Skeletal muscle satellite cell (primary cell): ENCODE measurements around the gene TARDBP. TPM values are rescaled to one million over a fixed set of nuclear protein-coding genes. Genes with fewer than 3 reads are reported as not detected.

Source experiments
- H3K27me3 ChIP-seq: 2 replicates; pipeline ENCODE4 v1.7.0; 2013; ENCODE audit warnings: low read length; ENCODE audit not compliant: control insufficient read depth, insufficient read depth
- H3K36me3 ChIP-seq: 2 replicates; pipeline ENCODE4 v1.7.0; 2013; ENCODE audit warnings: mild to moderate bottlenecking, control low read depth, low read length; ENCODE audit not compliant: insufficient read depth
- H3K4me1 ChIP-seq: 2 replicates; pipeline ENCODE4 v1.7.0; 2013; ENCODE audit warnings: low read length; ENCODE audit not compliant: control insufficient read depth, insufficient read depth
- H3K4me2 ChIP-seq: 2 replicates; pipeline ENCODE4 v1.7.0; 2013; ENCODE audit warnings: mild to moderate bottlenecking, low read length
- H3K4me3 ChIP-seq: 2 replicates; pipeline ENCODE4 v1.7.0; 2013; ENCODE audit warnings: low read length
- H3K9ac ChIP-seq: 2 replicates; pipeline ENCODE4 v1.7.0; 2013; ENCODE audit warnings: mild to moderate bottlenecking, low read depth, low read length, moderate library complexity
- H3K9me3 ChIP-seq: replicated peaks from 2 replicates; pipeline ENCODE4 v1.7.0; 2013; ENCODE audit warnings: mild to moderate bottlenecking, control low read depth, low read length
- total RNA-seq: library from RNA; depleted of rRNA; stranded (reverse); fragments of >200 nt; gene quantifications from 2 replicates; pipeline ENCODE4 v1.2.3, GENCODE V29; 2012; rRNA removed

Gene TARDBP
- 69.2 and 71.7 TPM in 2 replicates for total RNA-seq

DNA sequence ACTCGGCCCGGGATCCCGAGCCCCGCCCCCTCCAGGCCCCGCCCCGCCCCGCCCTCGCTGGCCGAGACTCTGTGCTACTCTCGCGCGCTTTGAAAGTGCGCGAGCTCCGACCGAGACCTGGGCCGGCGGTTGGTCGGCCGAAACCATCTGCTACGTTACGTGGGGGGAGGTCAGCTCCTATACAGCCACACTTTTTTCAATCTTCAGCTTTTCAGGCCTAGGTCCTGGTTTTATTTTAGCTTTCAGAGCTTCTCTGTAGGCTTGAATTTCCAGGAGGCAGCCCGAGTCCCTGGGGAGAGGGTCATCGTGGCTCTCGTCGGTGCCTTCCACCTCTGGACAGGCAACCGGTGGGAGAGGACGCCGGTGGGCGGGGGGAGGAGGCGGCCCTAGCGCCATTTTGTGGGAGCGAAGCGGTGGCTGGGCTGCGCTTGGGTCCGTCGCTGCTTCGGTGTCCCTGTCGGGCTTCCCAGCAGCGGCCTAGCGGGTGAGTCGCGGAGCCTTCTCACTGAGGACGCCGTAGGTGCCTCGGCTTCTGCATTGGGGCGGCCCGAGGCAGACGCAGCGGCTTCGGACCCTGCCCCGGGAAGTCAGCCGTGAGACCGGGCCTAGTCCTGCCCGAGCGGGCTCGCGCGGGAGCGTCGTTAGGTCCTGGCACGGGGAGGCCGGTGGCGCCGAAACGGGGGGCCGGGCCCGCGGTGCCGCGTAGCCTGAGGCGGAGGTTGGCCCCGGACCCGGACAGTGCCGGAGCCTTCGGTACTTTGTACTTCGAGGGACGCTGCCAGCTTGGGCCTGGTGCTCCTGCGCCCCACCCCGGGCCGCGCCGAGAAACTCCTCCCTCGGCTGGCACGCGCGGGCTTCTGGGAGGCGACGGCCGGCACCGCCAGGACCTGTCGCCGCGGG lies at the start of gene TARDBP:
Gene TARDBP, plus strand, starts transcription at position 395 of the 900 bp plus-strand sequence. CDS start 1,074 bp downstream, outside the sequence.
- peak within 1 kb of the TSS; percentile 94 for H3K4me2 ChIP-seq
- H3K9me3 ChIP-seq: no peaks in the 10 kb centered on the region
- H3K4me3 ChIP-seq: peak within 1 kb of the TSS; percentile 98
- H3K4me1 ChIP-seq: peaks cover 18% of the 10 kb centered on the region
- peak within 1 kb of the TSS; percentile 98 for H3K9ac ChIP-seq
- H3K36me3 ChIP-seq: peaks cover 32% of the 10 kb centered on the region
- H3K27me3 ChIP-seq: no peaks in the 10 kb centered on the region

GRCh38 chr1:10965546-10966226 lies 46.8 kb upstream of the TARDBP start:
- peaks cover 3% of the 10 kb centered on the region for H3K4me1 ChIP-seq

GRCh38 chr1:10967090-10967489 lies 45.4 kb upstream of the TARDBP start:
- Histone ChIP-seq H3K9me3 (no peaks in the 10 kb centered on the region), H3K4me1 (peaks cover 3% of the 10 kb centered on the region), H3K9ac (no peak overlapping the region), H3K4me3 (no peak overlapping the region), H3K36me3 (no peaks in the 10 kb centered on the region), H3K27me3 (peaks cover 54% of the 10 kb centered on the region), H3K4me2 (no peak overlapping the region)

More at GRCh38 chr1:10965546-10966226, 46.8 kb upstream of the TARDBP start:
- no peak overlapping the region for H3K4me2 ChIP-seq
- no peak overlapping the region for H3K4me3 ChIP-seq
- H3K36me3 ChIP-seq: no peaks in the 10 kb centered on the region
- H3K27me3 ChIP-seq: peaks cover 54% of the 10 kb centered on the region
- H3K9me3 ChIP-seq: no peaks in the 10 kb centered on the region
- H3K9ac ChIP-seq: no peak overlapping the region

- Histone ChIP-seq H3K4me2 (peak overlapping the region; percentile 75), H3K9ac (no peak overlapping the region), H3K4me3 (peak overlapping the region; percentile 57), H3K27me3 (peaks cover 46% of the 10 kb centered on the region), H3K36me3 (no peaks in the 10 kb centered on the region), H3K9me3 (no peaks in the 10 kb centered on the region), H3K4me1 (peaks cover 4% of the 10 kb centered on the region)
Measured at GRCh38 chr1:10968411-10968826, 44.0 kb upstream of the TARDBP start.

DNA sequence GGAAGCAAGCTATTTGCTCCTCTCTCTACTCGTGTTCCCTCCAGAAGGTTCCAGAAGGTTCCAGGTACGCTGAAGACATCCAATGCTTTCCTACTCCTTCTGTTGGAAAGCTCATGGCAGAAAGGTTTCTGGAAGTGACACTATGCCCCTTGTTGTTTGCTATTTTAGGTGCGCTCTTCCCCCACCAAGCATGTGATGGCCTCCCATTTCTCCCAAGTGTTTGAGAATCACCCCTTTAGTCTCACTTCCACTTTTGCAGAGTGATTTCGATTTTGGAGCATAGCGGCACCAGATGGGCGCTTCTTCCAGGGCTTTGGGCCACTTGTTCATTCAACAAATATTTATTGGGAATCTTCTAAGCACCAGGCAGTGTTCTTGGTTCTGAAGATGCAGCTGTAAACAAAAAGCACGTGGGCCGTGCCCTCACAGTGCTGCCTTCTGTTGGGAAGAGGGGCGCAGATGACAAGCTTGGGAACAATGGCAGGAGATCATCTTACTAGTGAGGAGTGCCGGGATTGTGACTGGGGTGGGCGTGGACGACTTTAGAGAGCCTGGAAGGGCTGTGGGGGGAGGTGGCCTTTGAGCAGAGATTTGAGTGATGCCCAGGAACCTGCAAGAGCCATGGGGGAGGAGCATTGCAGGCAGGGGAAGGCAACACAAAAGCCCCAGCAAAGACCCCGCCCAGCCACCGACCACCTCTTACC lies 43.0 kb upstream of the TARDBP start:
- Histone ChIP-seq H3K9me3 (no peaks in the 10 kb centered on the region), H3K9ac (no peak overlapping the region), H3K4me2 (no peak overlapping the region), H3K36me3 (no peaks in the 10 kb centered on the region), H3K27me3 (peaks cover 41% of the 10 kb centered on the region), H3K4me3 (no peak overlapping the region), H3K4me1 (peaks cover 14% of the 10 kb centered on the region)

DNA sequence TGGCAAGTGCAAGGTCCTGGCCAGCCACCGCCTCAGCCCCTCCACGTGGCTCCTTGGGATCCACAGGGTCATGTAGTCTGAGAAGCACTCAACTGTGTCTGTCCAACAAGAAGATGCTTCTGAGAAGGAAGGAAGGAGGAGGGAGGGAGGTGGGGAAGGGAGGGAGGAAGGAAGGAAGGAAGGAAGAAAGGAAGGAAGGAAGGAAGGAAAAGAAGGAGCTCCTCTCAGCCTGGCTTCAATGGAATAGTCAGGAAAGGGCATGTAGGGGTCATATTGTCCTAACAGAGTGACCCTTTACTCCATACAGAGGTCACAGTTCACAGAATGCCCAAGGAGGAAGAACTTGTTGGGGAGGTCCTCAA lies 42.5 kb upstream of the TARDBP start:
- Histone ChIP-seq H3K4me2 (no peak overlapping the region), H3K4me1 (peaks cover 15% of the 10 kb centered on the region), H3K27me3 (peaks cover 39% of the 10 kb centered on the region), H3K9me3 (no peaks in the 10 kb centered on the region), H3K36me3 (no peaks in the 10 kb centered on the region), H3K9ac (no peak overlapping the region), H3K4me3 (no peak overlapping the region)

GRCh38 chr1:10973552-10973951 lies 38.9 kb upstream of the TARDBP start:
- Histone ChIP-seq H3K9me3 (no peaks in the 10 kb centered on the region), H3K4me3 (no peak overlapping the region), H3K9ac (no peak overlapping the region), H3K36me3 (no peaks in the 10 kb centered on the region), H3K27me3 (peaks cover 23% of the 10 kb centered on the region), H3K4me2 (peak overlapping the region; percentile 15), H3K4me1 (peaks cover 20% of the 10 kb centered on the region)

GRCh38 chr1:10973956-10974881 lies 38.2 kb upstream of the TARDBP start:
- no peaks in the 10 kb centered on the region for H3K9me3 ChIP-seq
- H3K4me2 ChIP-seq: no peak overlapping the region
- H3K4me3 ChIP-seq: no peak overlapping the region
- peaks cover 20% of the 10 kb centered on the region for H3K4me1 ChIP-seq
- peaks cover 20% of the 10 kb centered on the region for H3K27me3 ChIP-seq
- no peak overlapping the region for H3K9ac ChIP-seq
- H3K36me3 ChIP-seq: no peaks in the 10 kb centered on the region

GRCh38 chr1:10975567-10976326 lies 36.7 kb upstream of the TARDBP start:
- Histone ChIP-seq H3K9ac (no peak overlapping the region), H3K9me3 (no peaks in the 10 kb centered on the region), H3K27me3 (peaks cover 10% of the 10 kb centered on the region), H3K4me3 (no peak overlapping the region), H3K4me2 (peak overlapping the region; percentile 1), H3K36me3 (no peaks in the 10 kb centered on the region), H3K4me1 (peaks cover 30% of the 10 kb centered on the region)

- Histone ChIP-seq H3K9ac (no peak overlapping the region), H3K27me3 (peaks cover 26% of the 10 kb centered on the region), H3K9me3 (no peaks in the 10 kb centered on the region), H3K36me3 (no peaks in the 10 kb centered on the region), H3K4me2 (no peak overlapping the region), H3K4me3 (no peak overlapping the region), H3K4me1 (peaks cover 29% of the 10 kb centered on the region)
Measured at GRCh38 chr1:10978719-10979118, 33.7 kb upstream of the TARDBP start.
